Psoas muscle (tissue), 8 donors: Measurements from ENCODE around the gene BANP. TPM values are rescaled to one million over a fixed set of nuclear protein-coding genes. Genes with fewer than 3 reads are reported as not detected.
A peak's percentile ranks its signal among the peaks of the same experiment; 100 is the strongest.
"Not testable (repeated sequence)": the region's sequence is repeated elsewhere in the genome, so short reads cannot be mapped to it uniquely, and the experiment has no call there.

Experiments used
- ATAC-seq, 4 donors: fragments of 200-7000 bp; cut with Tn5 transposase; one replicate each; pipeline ENCODE4 v1.9.1; 2020; ENCODE audit warnings: moderate library complexity in 3 of 4, mild to moderate bottlenecking in 2 of 4
- DNase-seq, 2 donors: peaks; one replicate each; pipeline ENCODE4 v3.0.0-alpha.2; 2020
- H3K27ac ChIP-seq: fragments of 200-600 bp; one replicate; pipeline ENCODE4 v1.8.0; 2022
- H3K27me3 ChIP-seq, 3 donors: fragments of 200-600 bp in 1 of 3; one replicate each; pipeline versions ENCODE4 v1.6.1 to v1.8.0; 2013 to 2022; ENCODE audit warnings: low read length in 2 of 3, mild to moderate bottlenecking in 2 of 3, moderate library complexity in 1 of 3; ENCODE audit not compliant: insufficient read depth in 3 of 3
- H3K36me3 ChIP-seq, 2 donors: fragments of 200-600 bp in 1 of 2; one replicate each; pipeline versions ENCODE4 v1.6.1 to v1.8.0; 2013 to 2022; ENCODE audit warnings: low read depth in 1 of 2, mild to moderate bottlenecking in 1 of 2, moderate library complexity in 1 of 2; ENCODE audit not compliant: insufficient read depth in 1 of 2
- H3K4me1 ChIP-seq: fragments of 200-600 bp; one replicate; pipeline ENCODE4 v1.8.0; 2022
- H3K4me3 ChIP-seq: fragments of 200-600 bp; one replicate; pipeline ENCODE4 v1.8.0; 2022; ENCODE audit warnings: mild to moderate bottlenecking
- H3K9me3 ChIP-seq: fragments of 200-600 bp; one replicate; pipeline ENCODE4 v1.8.0; 2022
- CTCF ChIP-seq: fragments of 200-600 bp; IDR thresholded peaks from one replicate; pipeline ENCODE4 v1.8.0; 2022; ENCODE audit warnings: antibody characterized with exemption
- WGBS, 3 donors: extraction: QIAGEN DNeasy Blood & Tissue Kit; methylation state at CpG; one replicate each; pipeline versions ENCODE4 v1.1.6 to v1.1.7; 2013; 5-methylcytosine and 5-hydroxymethylcytosine counted together
- intact Hi-C, 2 donors: fragments of 100-400 bp; cut with DNase I; formaldehyde crosslinking; loops; one replicate each; pipeline versions ENCODE4 v1.11.0 to v1.14.2; 2022
- polyA plus RNA-seq, 3 donors: library from polyadenylated mRNA; stranded (reverse); fragments of 200-250 nt; gene quantifications; one replicate each; pipeline ENCODE4 v1.2.3, GENCODE V29; 2013
- total RNA-seq, 4 donors: library from RNA; stranded (reverse); fragmentation: NEBNext Ultra II Directional in 2 of 4; extraction: Animal tissue kit (Norgen Biotek cat#: 25700) in 2 of 4; gene quantifications; one replicate each; pipeline versions ENCODE4 v1.2.1 to v1.2.4, GENCODE V29; 2021 to 2023
- donor health status: healthy with polysubstance abuse.
- donor health status: DM: no; HTN: no; CAD: no; lungs with moderate emphysema.
- donor health status: Bipolar disorder and iron deficiency.
- donor health status: healthy.
- donor health status: DM: yes; HTN: yes; CAD: no.
- donor health status: DM: no; HTN: no; CAD: no.
- donor health status: DM: no; HTN: no; CAD: no.
- donor health status: DM: yes; HTN: yes; CAD: no.

The BANP gene
- total and polyA plus RNA-seq, 7 donors, result 7.7 to 15.3 (median 14.2) TPM

- peaks cover 20% of the 10 kb centered on the region for H3K4me1 ChIP-seq
- ATAC-seq, DNase-seq, H3K36me3 ChIP-seq, H3K4me3 ChIP-seq, H3K27ac ChIP-seq, intact Hi-C loops, H3K27me3 ChIP-seq, H3K9me3 ChIP-seq: not testable (repeated sequence)
- WGBS, 3 donors, result 81 to 85% (median 83%) methylated on average over 24 to 27 of the region's 27 CpGs
These were observed 37.1 kb upstream of the BANP start for GRCh38 chr16:87914021-87914725.

GRCh38 chr16:87914812-87915211, 36.4 kb upstream of the BANP start:
- intact Hi-C loops, result no loop called here
- Histone ChIP-seq H3K27me3 (no peaks in the 10 kb centered on the region), H3K36me3 (no peaks in the 10 kb centered on the region), H3K27ac (no peak overlapping the region), H3K9me3 (no peaks in the 10 kb centered on the region), H3K4me3 (no peak overlapping the region), H3K4me1 (peaks cover 20% of the 10 kb centered on the region)
- WGBS, 3 donors, result 89 to 93% (median 92%) methylated on average over 24 to 25 of the region's 25 CpGs
- DNase-seq (no peak), ATAC-seq (no peak)
- no peak for TF ChIP-seq CTCF

- H3K36me3 ChIP-seq, result no peaks in the 10 kb centered on the region
- H3K9me3 ChIP-seq, result no peaks in the 10 kb centered on the region
- H3K4me3 ChIP-seq, result no peak overlapping the region
- no peak overlapping the region for H3K27ac ChIP-seq
- DNase-seq, result no peak
- peaks cover 4% of the 10 kb centered on the region for H3K4me1 ChIP-seq
- intact Hi-C loops, result no loop called here
- 72 to 97% (median 86%) methylated on average over 9 of the region's 9 CpGs for WGBS, 3 donors
- TF ChIP-seq CTCF, result no peak
- no peaks in the 10 kb centered on the region for H3K27me3 ChIP-seq
- ATAC-seq, result no peak
These were observed 33.7 kb upstream of the BANP start for GRCh38 chr16:87917503-87917902.

- Histone ChIP-seq H3K36me3 (no peaks in the 10 kb centered on the region), H3K27ac (peak overlapping the region; percentile 67), H3K4me1 (peaks cover 4% of the 10 kb centered on the region), H3K9me3 (no peaks in the 10 kb centered on the region), H3K4me3 (peak overlapping the region; percentile 28), H3K27me3 (no peaks in the 10 kb centered on the region)
- ATAC-seq (peak; percentile 68 to 93 (median 87)), DNase-seq (peak; percentile 78 to 86)
- TF ChIP-seq CTCF, result no peak
- intact Hi-C loops, result no loop called here
- 19 to 46% (median 22%) methylated on average over 11 to 13 of the region's 13 CpGs for WGBS, 3 donors
These were observed 32.9 kb upstream of the BANP start for GRCh38 chr16:87918338-87918737.

DNA sequence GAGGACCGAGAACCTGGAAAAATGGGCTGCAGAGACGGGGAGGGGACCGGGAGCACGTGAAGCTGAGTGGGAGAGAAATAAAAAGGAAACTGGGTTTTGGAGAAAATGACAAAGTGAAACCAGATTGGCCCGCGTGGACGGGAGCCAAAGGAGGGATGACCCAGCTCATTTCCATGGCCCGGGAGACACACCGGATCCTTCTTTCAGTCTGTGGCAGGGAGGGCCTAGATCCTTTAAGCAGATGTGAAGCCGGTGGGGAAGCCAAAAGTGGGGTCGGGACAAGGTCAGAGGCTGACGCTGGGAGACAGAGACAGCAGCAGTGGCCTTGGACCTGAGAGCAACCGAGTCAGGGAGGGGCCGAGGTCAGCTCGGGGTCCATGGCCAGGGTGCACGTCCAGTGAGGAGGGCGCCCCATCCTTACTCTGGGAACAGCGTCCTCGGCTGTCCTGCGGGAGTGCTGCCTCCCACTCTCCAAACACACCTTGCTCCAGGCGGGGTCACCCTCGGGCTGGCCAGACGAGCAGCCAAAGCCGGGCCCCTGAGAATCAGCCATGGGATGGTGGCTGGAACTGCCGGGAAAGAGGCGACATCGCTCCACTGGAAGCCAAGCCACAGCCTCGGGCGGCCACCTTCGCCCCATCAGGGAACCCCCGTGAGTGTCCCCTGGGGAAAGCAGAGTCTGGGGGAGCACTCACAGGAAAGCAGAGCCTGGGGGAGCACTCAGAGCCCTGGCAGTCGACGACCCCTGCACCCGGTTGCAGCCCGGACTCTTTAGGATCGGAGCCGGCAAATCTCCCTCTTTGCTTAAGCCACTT, 32.2 kb upstream of the BANP start:
- intact Hi-C loops, result no loop called here
- peaks cover 4% of the 10 kb centered on the region for H3K4me1 ChIP-seq
- no peaks in the 10 kb centered on the region for H3K27me3 ChIP-seq
- ATAC-seq (peak in 2 of 4 donors; percentile 15 to 42), DNase-seq (peak; percentile 72 to 78)
- H3K9me3 ChIP-seq, result no peaks in the 10 kb centered on the region
- peak overlapping the region; percentile 28 for H3K4me3 ChIP-seq
- H3K36me3 ChIP-seq, result no peaks in the 10 kb centered on the region
- 50 to 65% (median 50%) methylated on average over 31 to 37 of the region's 37 CpGs for WGBS, 3 donors
- TF ChIP-seq CTCF, result no peak
- H3K27ac ChIP-seq, result peak overlapping the region; percentile 67
